Stimulated activated CD4-positive, alpha-beta T cell treated with anti-CD3 and anti-CD28 coated beads, Interleukin-15, amount 100 ng/mL, for 48 hours (primary cell): ENCODE data around the gene GALNT12.

Source experiments
- DNase-seq, 2 donors: peaks; one replicate each; pipeline ENCODE4 v3.0.0-alpha.2; 2020; ENCODE audit warnings: low read depth in 2 of 2

The GALNT12 gene

GRCh38 chr9:98781588-98782383, 25.7 kb upstream of the GALNT12 start:
- no peak for DNase-seq

GRCh38 chr9:98783518-98784226, 23.8 kb upstream of the GALNT12 start:
- no peak for DNase-seq

GRCh38 chr9:98784831-98785806, 22.4 kb upstream of the GALNT12 start:
- DNase-seq: no peak

GRCh38 chr9:98786750-98787510, 20.5 kb upstream of the GALNT12 start:
- no peak for DNase-seq

- no peak for DNase-seq
These were observed 19.6 kb upstream of the GALNT12 start for GRCh38 chr9:98787766-98788335.

- no peak for DNase-seq
These were observed 17.9 kb upstream of the GALNT12 start for GRCh38 chr9:98789483-98790133.

GRCh38 chr9:98790134-98790841, 17.2 kb upstream of the GALNT12 start:
- DNase-seq: no peak

GRCh38 chr9:98790842-98791607, 16.4 kb upstream of the GALNT12 start:
- DNase-seq: peak in 1 of 2 donors; percentile 52

- DNase-seq: no peak
These were observed 15.6 kb upstream of the GALNT12 start for GRCh38 chr9:98791608-98792490.

- DNase-seq: no peak
These were observed 14.4 kb upstream of the GALNT12 start for GRCh38 chr9:98793031-98793430.

- no peak for DNase-seq
These were observed 12.7 kb upstream of the GALNT12 start for GRCh38 chr9:98794802-98795201.

GRCh38 chr9:98795295-98795955, 12.0 kb upstream of the GALNT12 start:
- DNase-seq: no peak

- no peak for DNase-seq
These were observed 11.5 kb upstream of the GALNT12 start for GRCh38 chr9:98795970-98796363.

- peak; percentile 53 to 78 for DNase-seq
These were observed 10.9 kb upstream of the GALNT12 start, which contains the start of gene ANKS6 for GRCh38 chr9:98796364-98797101. Gene ANKS6 (minus strand): TSS chr9:98796555. CDS start chr9:98796491, 64 bp downstream.

GRCh38 chr9:98797491-98797890, 10.0 kb upstream of the GALNT12 start:
- no peak for DNase-seq

GRCh38 chr9:98798254-98798653, 9.2 kb upstream of the GALNT12 start:
- no peak for DNase-seq

- no peak for DNase-seq
These were observed 5.9 kb upstream of the GALNT12 start for GRCh38 chr9:98801561-98801960.
